ENCODE results near the gene TH.

- TF ChIP-seq POLR2A (IDR thresholded peaks at IDR 0.05; ENCODE audit: low read depth, low read length), result no peak
- no peak for TF ChIP-seq CTCF (conservative IDR thresholded peaks at IDR 0.05; ENCODE audit: low read depth, low read length)
- no peak for TF ChIP-seq FOS (IDR thresholded peaks at IDR 0.05; ENCODE audit: low read depth, low read length)
- no peak for TF ChIP-seq MXI1 (IDR thresholded peaks at IDR 0.05; ENCODE audit: borderline replicate concordance, low read depth, low read length)
- no peak for TF ChIP-seq CEBPB (IDR thresholded peaks at IDR 0.05; ENCODE audit: low read depth, low read length)
- no peak for TF ChIP-seq RAD21 (IDR thresholded peaks at IDR 0.05; ENCODE audit: low read length)
- TF ChIP-seq SMC3 (IDR thresholded peaks at IDR 0.05; ENCODE audit: low read depth, low read length), result no peak
- TF ChIP-seq MAZ (IDR thresholded peaks at IDR 0.05; ENCODE audit: borderline replicate concordance, low read depth, low read length), result no peak
- no peak for TF ChIP-seq MAFK (IDR thresholded peaks at IDR 0.05; ENCODE audit: low read depth, low read length)
- TF ChIP-seq USF2 (IDR thresholded peaks at IDR 0.05; ENCODE audit: low read depth, low read length), result no peak
- TF ChIP-seq RCOR1 (IDR thresholded peaks at IDR 0.05; ENCODE audit: insufficient replicate concordance, low read length), result no peak
- TF ChIP-seq NFE2L2 (IDR thresholded peaks at IDR 0.05; ENCODE audit: low read depth, low read length), result no peak
- TF ChIP-seq RFX5 (IDR thresholded peaks at IDR 0.05; ENCODE audit: low read depth, low read length), result no peak
These were observed 20.3 kb upstream of the TH start for GRCh38 chr11:2191883-2192282.
